Measurements from ENCODE around the gene EXOSC2. TPM values are rescaled to one million over a fixed set of nuclear protein-coding genes. Genes with fewer than 3 reads are reported as not detected.

Gene EXOSC2
- total and polyA plus RNA-seq, 2 experiments from 2014 or later, result 37.6 to 77.7 TPM

DNA sequence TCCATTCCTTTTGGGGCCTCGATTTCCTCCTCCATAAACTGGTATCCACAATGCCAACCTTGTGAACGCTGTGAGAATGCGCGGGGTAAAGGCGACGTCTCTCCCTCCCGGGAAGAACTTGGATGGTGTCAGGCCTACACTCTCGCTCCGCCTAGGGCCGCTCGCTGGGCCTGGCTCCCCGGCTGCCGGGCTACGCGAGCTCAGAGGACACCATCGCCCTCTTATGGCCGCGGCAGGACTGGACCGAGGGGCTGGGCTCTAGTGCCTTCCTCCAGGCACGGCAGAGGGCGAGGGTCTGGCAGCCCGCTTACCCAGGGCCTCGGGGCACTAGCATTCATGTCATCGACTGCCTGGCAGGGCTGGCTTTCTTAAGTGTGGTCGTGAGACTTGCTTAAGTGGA lies 1.3 kb upstream of the EXOSC2 start:
- Histone ChIP-seq H3K4me2 (peak overlapping the region; percentile 91), H3K36me3 (ENCODE audit: insufficient read depth) (peaks cover 22% of the 10 kb centered on the region), H3K27ac (ENCODE audit: low read depth) (no peak overlapping the region), H3F3A (replicated peaks; ENCODE audit: low read depth) (peaks cover 8% of the 10 kb centered on the region; the same call in 1 of the 2 replicates), H3K79me2 (replicated peaks; ENCODE audit: insufficient read depth) (peaks cover 37% of the 10 kb centered on the region), H3K4me1 (ENCODE audit: insufficient read depth) (peaks cover 15% of the 10 kb centered on the region), H2AFZ (peak overlapping the region; percentile 97), H3K4me3 (peak overlapping the region; percentile 97), H3K27me3 (ENCODE audit: insufficient read depth) (no peaks in the 10 kb centered on the region), H3K9me2 (ENCODE audit: insufficient read depth) (no peaks in the 10 kb centered on the region), H4K20me1 (replicated peaks; ENCODE audit: insufficient read depth) (peaks cover 20% of the 10 kb centered on the region)
- Mint-ChIP-seq H3K9me3 (no peaks in the 10 kb centered on the region), H3K27ac (no peak overlapping the region; the same call in 1 of the 2 replicates), H3K27me3 (ENCODE audit: insufficient read depth, low read depth, poor library complexity) (peaks cover 14% of the 10 kb centered on the region), H3K4me1 (peaks cover 50% of the 10 kb centered on the region), H3K36me3 (ENCODE audit: low read depth) (peaks cover 29% of the 10 kb centered on the region), H3K4me3 (peak overlapping the region; percentile 97)
- ATAC-seq (peak; percentile 84), DNase-seq (ENCODE audit: low spot score) (peak; percentile 97)
- TF ChIP-seq JUNB (IDR thresholded peaks at IDR 0.05; ENCODE audit: unreplicated experiment) (no peak), STAT1 (IDR thresholded peaks at IDR 0.05; ENCODE audit: unreplicated experiment) (no peak), POLR2AphosphoS5 (IDR thresholded peaks at IDR 0.05; ENCODE audit: low read depth) (peak; percentile 24; the same call in 1 of the 2 replicates), ZNF114 (CRISPR knock-in tag; IDR thresholded peaks at IDR 0.05) (no peak), CREB1 (CRISPR knock-in tag; IDR thresholded peaks at IDR 0.05; ENCODE audit: low read depth) (peak; percentile 42)
- TF ChIP-seq, protein P1, sequence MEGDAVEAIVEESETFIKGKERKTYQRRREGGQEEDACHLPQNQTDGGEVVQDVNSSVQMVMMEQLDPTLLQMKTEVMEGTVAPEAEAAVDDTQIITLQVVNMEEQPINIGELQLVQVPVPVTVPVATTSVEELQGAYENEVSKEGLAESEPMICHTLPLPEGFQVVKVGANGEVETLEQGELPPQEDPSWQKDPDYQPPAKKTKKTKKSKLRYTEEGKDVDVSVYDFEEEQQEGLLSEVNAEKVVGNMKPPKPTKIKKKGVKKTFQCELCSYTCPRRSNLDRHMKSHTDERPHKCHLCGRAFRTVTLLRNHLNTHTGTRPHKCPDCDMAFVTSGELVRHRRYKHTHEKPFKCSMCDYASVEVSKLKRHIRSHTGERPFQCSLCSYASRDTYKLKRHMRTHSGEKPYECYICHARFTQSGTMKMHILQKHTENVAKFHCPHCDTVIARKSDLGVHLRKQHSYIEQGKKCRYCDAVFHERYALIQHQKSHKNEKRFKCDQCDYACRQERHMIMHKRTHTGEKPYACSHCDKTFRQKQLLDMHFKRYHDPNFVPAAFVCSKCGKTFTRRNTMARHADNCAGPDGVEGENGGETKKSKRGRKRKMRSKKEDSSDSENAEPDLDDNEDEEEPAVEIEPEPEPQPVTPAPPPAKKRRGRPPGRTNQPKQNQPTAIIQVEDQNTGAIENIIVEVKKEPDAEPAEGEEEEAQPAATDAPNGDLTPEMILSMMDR (conservative IDR thresholded peaks at IDR 0.05; ENCODE audit: low read depth in 2 of 2), result peak; percentile 72 to 90

DNA sequence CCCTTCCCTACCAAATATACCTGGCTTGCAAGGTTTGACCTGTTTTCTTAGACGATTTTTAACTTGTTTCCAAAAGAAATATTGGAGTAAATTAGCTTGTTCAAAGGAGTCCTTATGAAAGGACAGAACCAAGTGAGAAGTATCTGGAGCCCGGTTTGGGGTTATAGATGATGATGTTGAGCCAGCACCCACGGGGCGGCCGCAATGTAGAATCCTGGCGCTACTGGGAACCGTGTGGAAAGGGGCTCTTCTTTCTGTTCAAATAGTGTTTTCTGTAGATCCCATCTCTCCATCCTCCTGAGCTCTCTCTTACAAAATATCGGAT lies 517 bp upstream of the EXOSC2 start:
- peak overlapping the region; percentile 11; the same call in 1 of the 2 replicates for H3K27ac Mint-ChIP-seq
- Histone ChIP-seq H3K27me3 (ENCODE audit: insufficient read depth) (no peaks in the 10 kb centered on the region), H3K4me3 (peak overlapping the region; percentile 97), H4K20me1 (replicated peaks; ENCODE audit: insufficient read depth) (peaks cover 27% of the 10 kb centered on the region), H3K4me1 (ENCODE audit: insufficient read depth) (peaks cover 15% of the 10 kb centered on the region), H3F3A (replicated peaks; ENCODE audit: low read depth) (peaks cover 13% of the 10 kb centered on the region; the same call in 1 of the 2 replicates), H3K79me2 (replicated peaks; ENCODE audit: insufficient read depth) (peaks cover 41% of the 10 kb centered on the region), H3K4me2 (peak overlapping the region; percentile 91), H3K36me3 (ENCODE audit: insufficient read depth) (peaks cover 29% of the 10 kb centered on the region), H2AFZ (peak overlapping the region; percentile 97), H3K27ac (ENCODE audit: low read depth) (no peak overlapping the region), H3K9me2 (ENCODE audit: insufficient read depth) (no peaks in the 10 kb centered on the region)
- peaks cover 36% of the 10 kb centered on the region for H3K36me3 Mint-ChIP-seq (ENCODE audit: low read depth)
- TF ChIP-seq, protein P2, sequence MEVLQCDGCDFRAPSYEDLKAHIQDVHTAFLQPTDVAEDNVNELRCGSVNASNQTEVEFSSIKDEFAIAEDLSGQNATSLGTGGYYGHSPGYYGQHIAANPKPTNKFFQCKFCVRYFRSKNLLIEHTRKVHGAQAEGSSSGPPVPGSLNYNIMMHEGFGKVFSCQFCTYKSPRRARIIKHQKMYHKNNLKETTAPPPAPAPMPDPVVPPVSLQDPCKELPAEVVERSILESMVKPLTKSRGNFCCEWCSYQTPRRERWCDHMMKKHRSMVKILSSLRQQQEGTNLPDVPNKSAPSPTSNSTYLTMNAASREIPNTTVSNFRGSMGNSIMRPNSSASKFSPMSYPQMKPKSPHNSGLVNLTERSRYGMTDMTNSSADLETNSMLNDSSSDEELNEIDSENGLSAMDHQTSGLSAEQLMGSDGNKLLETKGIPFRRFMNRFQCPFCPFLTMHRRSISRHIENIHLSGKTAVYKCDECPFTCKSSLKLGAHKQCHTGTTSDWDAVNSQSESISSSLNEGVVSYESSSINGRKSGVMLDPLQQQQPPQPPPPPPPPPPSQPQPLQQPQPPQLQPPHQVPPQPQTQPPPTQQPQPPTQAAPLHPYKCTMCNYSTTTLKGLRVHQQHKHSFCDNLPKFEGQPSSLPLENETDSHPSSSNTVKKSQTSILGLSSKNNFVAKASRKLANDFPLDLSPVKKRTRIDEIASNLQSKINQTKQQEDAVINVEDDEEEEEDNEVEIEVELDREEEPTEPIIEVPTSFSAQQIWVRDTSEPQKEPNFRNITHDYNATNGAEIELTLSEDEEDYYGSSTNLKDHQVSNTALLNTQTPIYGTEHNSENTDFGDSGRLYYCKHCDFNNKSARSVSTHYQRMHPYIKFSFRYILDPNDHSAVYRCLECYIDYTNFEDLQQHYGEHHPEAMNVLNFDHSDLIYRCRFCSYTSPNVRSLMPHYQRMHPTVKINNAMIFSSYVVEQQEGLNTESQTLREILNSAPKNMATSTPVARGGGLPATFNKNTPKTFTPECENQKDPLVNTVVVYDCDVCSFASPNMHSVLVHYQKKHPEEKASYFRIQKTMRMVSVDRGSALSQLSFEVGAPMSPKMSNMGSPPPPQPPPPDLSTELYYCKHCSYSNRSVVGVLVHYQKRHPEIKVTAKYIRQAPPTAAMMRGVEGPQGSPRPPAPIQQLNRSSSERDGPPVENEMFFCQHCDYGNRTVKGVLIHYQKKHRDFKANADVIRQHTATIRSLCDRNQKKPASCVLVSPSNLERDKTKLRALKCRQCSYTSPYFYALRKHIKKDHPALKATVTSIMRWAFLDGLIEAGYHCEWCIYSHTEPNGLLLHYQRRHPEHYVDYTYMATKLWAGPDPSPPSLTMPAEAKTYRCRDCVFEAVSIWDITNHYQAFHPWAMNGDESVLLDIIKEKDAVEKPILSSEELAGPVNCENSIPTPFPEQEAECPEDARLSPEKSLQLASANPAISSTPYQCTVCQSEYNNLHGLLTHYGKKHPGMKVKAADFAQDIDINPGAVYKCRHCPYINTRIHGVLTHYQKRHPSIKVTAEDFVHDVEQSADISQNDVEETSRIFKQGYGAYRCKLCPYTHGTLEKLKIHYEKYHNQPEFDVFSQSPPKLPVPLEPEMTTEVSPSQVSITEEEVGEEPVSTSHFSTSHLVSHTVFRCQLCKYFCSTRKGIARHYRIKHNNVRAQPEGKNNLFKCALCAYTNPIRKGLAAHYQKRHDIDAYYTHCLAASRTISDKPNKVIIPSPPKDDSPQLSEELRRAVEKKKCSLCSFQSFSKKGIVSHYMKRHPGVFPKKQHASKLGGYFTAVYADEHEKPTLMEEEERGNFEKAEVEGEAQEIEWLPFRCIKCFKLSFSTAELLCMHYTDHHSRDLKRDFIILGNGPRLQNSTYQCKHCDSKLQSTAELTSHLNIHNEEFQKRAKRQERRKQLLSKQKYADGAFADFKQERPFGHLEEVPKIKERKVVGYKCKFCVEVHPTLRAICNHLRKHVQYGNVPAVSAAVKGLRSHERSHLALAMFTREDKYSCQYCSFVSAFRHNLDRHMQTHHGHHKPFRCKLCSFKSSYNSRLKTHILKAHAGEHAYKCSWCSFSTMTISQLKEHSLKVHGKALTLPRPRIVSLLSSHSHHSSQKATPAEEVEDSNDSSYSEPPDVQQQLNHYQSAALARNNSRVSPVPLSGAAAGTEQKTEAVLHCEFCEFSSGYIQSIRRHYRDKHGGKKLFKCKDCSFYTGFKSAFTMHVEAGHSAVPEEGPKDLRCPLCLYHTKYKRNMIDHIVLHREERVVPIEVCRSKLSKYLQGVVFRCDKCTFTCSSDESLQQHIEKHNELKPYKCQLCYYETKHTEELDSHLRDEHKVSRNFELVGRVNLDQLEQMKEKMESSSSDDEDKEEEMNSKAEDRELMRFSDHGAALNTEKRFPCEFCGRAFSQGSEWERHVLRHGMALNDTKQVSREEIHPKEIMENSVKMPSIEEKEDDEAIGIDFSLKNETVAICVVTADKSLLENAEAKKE (CRISPR knock-in tag; IDR thresholded peaks at IDR 0.05), result no peak
- TF ChIP-seq, protein P1 (conservative IDR thresholded peaks at IDR 0.05; ENCODE audit: low read depth in 2 of 2), result no peak
- TF ChIP-seq ZNF331 (CRISPR knock-in tag; IDR thresholded peaks at IDR 0.05; ENCODE audit: low read depth) (no peak), EZH2phosphoT487 (IDR thresholded peaks at IDR 0.05; ENCODE audit: unreplicated experiment) (no peak)
- H3K9me3 Mint-ChIP-seq, result no peaks in the 10 kb centered on the region
- peaks cover 51% of the 10 kb centered on the region for H3K4me1 Mint-ChIP-seq
- H3K27me3 Mint-ChIP-seq (ENCODE audit: insufficient read depth, low read depth, poor library complexity), result peaks cover 14% of the 10 kb centered on the region
- peak overlapping the region; percentile 97 for H3K4me3 Mint-ChIP-seq
- no peak for DNase-seq (ENCODE audit: low spot score)
- ATAC-seq, result no peak

All from GM23338 (cell line).